GM20000 (cell line): ENCODE measurements around the gene LACRT.
A peak's percentile ranks its signal among the peaks of the same experiment; 100 is the strongest.
"Not testable (repeated sequence)": the region's sequence is repeated elsewhere in the genome, so short reads cannot be mapped to it uniquely, and the experiment has no call there.

Experiments used
- DNase-seq: peaks from one replicate; pipeline ENCODE4 v3.0.0; 2012; ENCODE audit warnings: low spot score
- CTCF ChIP-seq: IDR thresholded peaks from 2 replicates; pipeline ENCODE4 v1.5.1; 2012; ENCODE audit warnings: mild to moderate bottlenecking, control low read depth; ENCODE audit errors: extremely low read depth, missing control alignments

The LACRT gene, protein sequence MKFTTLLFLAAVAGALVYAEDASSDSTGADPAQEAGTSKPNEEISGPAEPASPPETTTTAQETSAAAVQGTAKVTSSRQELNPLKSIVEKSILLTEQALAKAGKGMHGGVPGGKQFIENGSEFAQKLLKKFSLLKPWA

GRCh38 chr12:54634795-54635194 lies at the start of gene LACRT:
Gene LACRT (minus strand): TSS chr12:54634895. CDS start chr12:54634841, 54 bp downstream.
- no peak for DNase-seq
- TF ChIP-seq CTCF, result no peak

GRCh38 chr12:54683398-54683797 lies 48.7 kb upstream of the LACRT start:
- DNase-seq, result no peak
- no peak for TF ChIP-seq CTCF

GRCh38 chr12:54682674-54683073 lies 48.0 kb upstream of the LACRT start:
- TF ChIP-seq CTCF, result no peak
- DNase-seq, result no peak

- peak; percentile 39 for DNase-seq
- no peak for TF ChIP-seq CTCF
Observed at GRCh38 chr12:54680374-54680773, 45.7 kb upstream of the LACRT start.

GRCh38 chr12:54678131-54678530 lies 43.4 kb upstream of the LACRT start:
- no peak for DNase-seq
- TF ChIP-seq CTCF, result no peak

DNA sequence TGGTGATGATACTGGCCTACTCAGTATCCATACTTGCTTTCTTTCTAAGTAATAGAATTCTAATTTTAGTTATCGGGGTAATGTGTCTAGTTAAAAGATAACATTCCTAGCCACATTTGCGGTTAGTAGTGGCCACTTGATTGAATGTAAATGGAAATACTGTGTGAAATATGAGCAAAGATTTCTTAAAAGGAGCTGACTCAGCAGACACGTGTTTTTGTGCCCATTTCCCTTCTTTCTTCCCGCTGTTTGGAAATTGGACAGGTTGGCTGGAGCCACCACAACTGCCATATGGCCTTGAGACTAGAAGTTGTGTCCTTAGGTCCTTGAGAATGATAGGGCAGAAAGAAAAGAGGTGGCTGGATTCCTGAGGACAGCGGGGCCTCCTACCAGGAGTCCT lies 33.2 kb upstream of the LACRT start:
- DNase-seq, result no peak
- TF ChIP-seq CTCF, result no peak

- no peak for DNase-seq
- TF ChIP-seq CTCF, result no peak
Observed at GRCh38 chr12:54666008-54666407, 31.3 kb upstream of the LACRT start.

- DNase-seq, result not testable (repeated sequence)
Observed at GRCh38 chr12:54665022-54665635, 30.4 kb upstream of the LACRT start.
